SU-DHL-6 (cell line): ENCODE measurements around the gene FBXW4.

Experiments
- H2AFZ ChIP-seq: fragments of 200-600 bp; sonication (generic); 2 replicates; pipeline ENCODE4 v1.6.1; 2014; ENCODE audit warnings: low read depth, mild to moderate bottlenecking, moderate library complexity, mixed read lengths, antibody characterized with exemption, low read length; ENCODE audit not compliant: severe bottlenecking
- H3F3A ChIP-seq: fragments of 200-600 bp; shearing (Covaris generic); 2 replicates; pipeline ENCODE4 v1.6.0; 2016; ENCODE audit warnings: antibody characterized with exemption, mild to moderate bottlenecking; ENCODE audit not compliant: insufficient read depth
- H3K27ac ChIP-seq: fragments of 200-600 bp; sonication (generic); 2 replicates; pipeline ENCODE4 v1.5.1; 2016; ENCODE audit warnings: low read depth, mild to moderate bottlenecking, low read length, moderate library complexity, mixed read lengths
- H3K27me3 ChIP-seq: fragments of 200-600 bp; sonication (generic), shearing (Covaris generic); 2 replicates; pipeline ENCODE4 v1.6.0; 2014; ENCODE audit warnings: mild to moderate bottlenecking, low read length
- H3K36me3 ChIP-seq: fragments of 200-600 bp; sonication (generic); 2 replicates; pipeline ENCODE4 v1.6.1; 2014; ENCODE audit warnings: mild to moderate bottlenecking, low read length, mixed read lengths
- H3K4me2 ChIP-seq: fragments of 300-600, 200-600 bp; shearing (Covaris generic), sonication (generic); 2 replicates; pipeline ENCODE4 v1.6.0; 2014; ENCODE audit warnings: low read length, low read depth, mild to moderate bottlenecking; ENCODE audit not compliant: poor library complexity, severe bottlenecking
- H3K4me3 ChIP-seq: fragments of 200-600 bp; sonication (generic); 2 replicates; pipeline ENCODE4 v1.5.1; 2014; ENCODE audit warnings: antibody characterized with exemption, low read length, mild to moderate bottlenecking, mixed read lengths; ENCODE audit not compliant: insufficient read depth, poor library complexity, severe bottlenecking
- H3K79me2 ChIP-seq: fragments of 200-600 bp; sonication (generic); 2 replicates; pipeline ENCODE4 v1.6.1; 2014; ENCODE audit warnings: mild to moderate bottlenecking, low read length, moderate library complexity; ENCODE audit not compliant: insufficient read depth
- H3K9ac ChIP-seq: fragments of 200-600 bp; sonication (generic); 2 replicates; pipeline ENCODE4 v1.7.0; 2014; ENCODE audit warnings: mild to moderate bottlenecking, low read length
- H3K9me2 ChIP-seq: fragments of 200-600 bp; sonication (generic); replicated peaks from 2 replicates; pipeline ENCODE4 v1.6.1; 2014; ENCODE audit warnings: low read length; ENCODE audit not compliant: insufficient read depth
- H3K9me3 ChIP-seq: fragments of 200-600 bp; sonication (generic); 2 replicates; pipeline ENCODE4 v1.6.1; 2014; ENCODE audit warnings: low read length, mixed read lengths; ENCODE audit not compliant: insufficient read depth
- H4K20me1 ChIP-seq: fragments of 200-600 bp; sonication (generic); 2 replicates; pipeline ENCODE4 v1.6.1; 2014; ENCODE audit warnings: low read depth, mild to moderate bottlenecking, antibody characterized with exemption, low read length, moderate library complexity, mixed read lengths
- EZH2phosphoT487 ChIP-seq: fragments of 200-600 bp; sonication (generic), shearing (Covaris generic); conservative IDR thresholded peaks from 2 replicates; pipeline ENCODE4 v1.6.1; 2018; ENCODE audit warnings: mild to moderate bottlenecking, antibody characterized with exemption, low read length, moderate library complexity, mixed read lengths
- TF ChIP-seq, protein P1 (sequence below): fragments of 200-600 bp; sonication (generic); IDR thresholded peaks from one replicate; pipeline ENCODE4 v1.5.1; 2017; ENCODE audit warnings: antibody characterized with exemption, mild to moderate bottlenecking, low read length, moderate library complexity; ENCODE audit not compliant: insufficient read depth, poor library complexity, severe bottlenecking

FBXW4 gene

DNA sequence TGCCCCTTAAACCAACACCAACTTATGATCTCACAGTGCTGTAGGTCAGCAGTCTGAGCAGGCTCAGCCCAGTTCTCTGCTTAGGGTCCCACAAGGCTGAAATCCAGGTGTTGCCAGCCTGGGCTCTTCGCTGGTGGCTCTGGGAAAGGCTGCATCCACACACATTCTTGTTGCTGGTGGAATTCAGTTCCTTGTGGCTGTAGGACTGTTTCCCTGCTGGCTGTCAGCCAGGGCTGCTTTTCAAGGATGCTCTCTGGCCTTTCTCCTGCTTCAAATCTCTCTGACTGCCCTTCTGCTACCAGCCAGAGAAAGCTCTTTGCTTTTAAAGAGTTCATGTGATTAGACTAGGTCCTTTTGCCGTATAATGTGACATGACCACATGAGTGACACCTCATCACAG, 122.2 kb downstream of the FBXW4 start:
- Histone ChIP-seq H3K9me3 (no peaks in the 10 kb centered on the region), H4K20me1 (no peaks in the 10 kb centered on the region), H3K36me3 (no peaks in the 10 kb centered on the region), H3K79me2 (no peaks in the 10 kb centered on the region), H3K9ac (no peak overlapping the region), H2AFZ (no peak overlapping the region), H3K27ac (no peak overlapping the region), H3K9me2 (no peaks in the 10 kb centered on the region), H3K27me3 (no peaks in the 10 kb centered on the region; the same call in 1 of the 2 replicates), H3K4me3 (no peak overlapping the region), H3K4me2 (no peak overlapping the region), H3F3A (no peaks in the 10 kb centered on the region)
- no peak for TF ChIP-seq EZH2phosphoT487
- TF ChIP-seq, protein P1, sequence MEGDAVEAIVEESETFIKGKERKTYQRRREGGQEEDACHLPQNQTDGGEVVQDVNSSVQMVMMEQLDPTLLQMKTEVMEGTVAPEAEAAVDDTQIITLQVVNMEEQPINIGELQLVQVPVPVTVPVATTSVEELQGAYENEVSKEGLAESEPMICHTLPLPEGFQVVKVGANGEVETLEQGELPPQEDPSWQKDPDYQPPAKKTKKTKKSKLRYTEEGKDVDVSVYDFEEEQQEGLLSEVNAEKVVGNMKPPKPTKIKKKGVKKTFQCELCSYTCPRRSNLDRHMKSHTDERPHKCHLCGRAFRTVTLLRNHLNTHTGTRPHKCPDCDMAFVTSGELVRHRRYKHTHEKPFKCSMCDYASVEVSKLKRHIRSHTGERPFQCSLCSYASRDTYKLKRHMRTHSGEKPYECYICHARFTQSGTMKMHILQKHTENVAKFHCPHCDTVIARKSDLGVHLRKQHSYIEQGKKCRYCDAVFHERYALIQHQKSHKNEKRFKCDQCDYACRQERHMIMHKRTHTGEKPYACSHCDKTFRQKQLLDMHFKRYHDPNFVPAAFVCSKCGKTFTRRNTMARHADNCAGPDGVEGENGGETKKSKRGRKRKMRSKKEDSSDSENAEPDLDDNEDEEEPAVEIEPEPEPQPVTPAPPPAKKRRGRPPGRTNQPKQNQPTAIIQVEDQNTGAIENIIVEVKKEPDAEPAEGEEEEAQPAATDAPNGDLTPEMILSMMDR = no peak

DNA sequence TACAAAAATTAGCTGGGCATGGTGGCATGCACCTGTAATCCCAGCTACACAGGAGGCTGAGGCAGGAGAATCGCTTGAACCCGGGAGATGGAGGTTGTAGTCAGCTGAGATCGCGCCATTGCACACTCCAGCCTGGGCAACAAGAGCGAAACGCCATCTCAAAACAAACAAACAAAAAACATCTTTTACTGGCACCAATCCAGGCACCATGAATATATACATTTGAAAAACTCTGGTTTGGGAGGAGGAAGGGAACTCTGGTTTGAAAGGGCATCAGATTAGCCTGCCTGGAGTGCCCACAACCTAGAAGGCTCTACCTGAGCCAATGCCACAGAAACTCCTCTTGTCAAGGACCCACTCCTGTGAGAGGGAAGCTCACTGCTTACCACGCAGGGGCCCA, 122.8 kb downstream of the FBXW4 start:
- TF ChIP-seq, protein P1 = no peak
- no peak for TF ChIP-seq EZH2phosphoT487
- Histone ChIP-seq H3K9ac (no peak overlapping the region), H3K27ac (no peak overlapping the region), H3K9me3 (no peaks in the 10 kb centered on the region), H3K4me2 (no peak overlapping the region), H3K9me2 (no peaks in the 10 kb centered on the region), H4K20me1 (no peaks in the 10 kb centered on the region), H3K4me3 (no peak overlapping the region), H2AFZ (no peak overlapping the region), H3F3A (no peaks in the 10 kb centered on the region), H3K79me2 (no peaks in the 10 kb centered on the region), H3K27me3 (no peaks in the 10 kb centered on the region; the same call in 1 of the 2 replicates), H3K36me3 (no peaks in the 10 kb centered on the region)

DNA sequence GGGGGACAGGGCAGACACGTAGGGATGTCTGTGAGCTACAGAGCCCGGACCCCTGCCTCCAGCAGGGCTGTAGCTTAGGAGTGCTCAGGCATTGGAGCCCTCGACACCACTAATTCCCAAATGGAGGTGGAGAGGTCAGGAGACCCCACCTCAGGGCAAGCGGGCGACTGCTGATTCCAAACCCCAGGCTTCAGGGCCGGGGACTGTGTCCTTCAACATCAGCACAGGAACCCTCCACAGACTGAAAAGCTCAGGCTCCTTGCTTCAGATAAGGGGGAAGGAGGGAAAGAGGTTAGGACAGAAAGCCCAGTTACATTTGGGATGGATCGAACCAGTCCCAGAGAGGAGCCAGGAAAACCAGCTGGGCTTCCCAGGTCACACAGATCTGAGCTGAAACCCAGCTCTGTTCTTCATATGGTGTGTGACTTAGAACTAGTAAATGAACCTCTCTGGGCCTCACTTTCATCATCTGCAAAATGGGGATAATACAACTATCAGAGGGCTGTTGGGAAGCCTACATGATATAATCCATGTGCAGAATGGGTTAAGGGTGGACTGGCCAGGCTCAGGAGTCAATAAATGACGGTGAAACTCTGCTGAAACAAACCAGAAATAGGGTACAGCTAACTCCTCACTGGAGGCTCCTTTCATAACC, 123.6 kb downstream of the FBXW4 start:
- H2AFZ ChIP-seq = no peak overlapping the region
- H3K36me3 ChIP-seq = no peaks in the 10 kb centered on the region
- no peaks in the 10 kb centered on the region; the same call in 1 of the 2 replicates for H3K27me3 ChIP-seq
- H3K27ac ChIP-seq = no peak overlapping the region
- TF ChIP-seq, protein P1 = no peak
- TF ChIP-seq EZH2phosphoT487 = no peak
- H4K20me1 ChIP-seq = no peaks in the 10 kb centered on the region
- no peak overlapping the region for H3K4me2 ChIP-seq
- no peak overlapping the region for H3K9ac ChIP-seq
- H3K9me3 ChIP-seq = no peaks in the 10 kb centered on the region
- no peaks in the 10 kb centered on the region for H3K9me2 ChIP-seq
- no peaks in the 10 kb centered on the region for H3F3A ChIP-seq
- no peak overlapping the region for H3K4me3 ChIP-seq
- no peaks in the 10 kb centered on the region for H3K79me2 ChIP-seq
